Measurements from ENCODE around the gene TMEM129.

- TF ChIP-seq CTCF (conservative IDR thresholded peaks at IDR 0.05) (no peak), EZH2 (IDR thresholded peaks at IDR 0.05; ENCODE audit: low read depth) (no peak)
Observed at GRCh38 chr4:1750381-1751154, 29.4 kb upstream of the TMEM129 start.

Measured in PC-9 (cell line).